T-helper 17 cell (primary cell): ENCODE measurements around the gene KLK15. TPM values are rescaled to one million over a fixed set of nuclear protein-coding genes. Genes with fewer than 3 reads are reported as not detected.
A peak's percentile ranks its signal among the peaks of the same experiment; 100 is the strongest.

Experiments
- ATAC-seq: fragments of 150-1000 bp; cut with Tn5 transposase; 2 replicates; pipeline ENCODE4 v1.10.0; 2021; ENCODE audit warnings: mild to moderate bottlenecking, moderate library complexity
- DNase-seq, 3 donors: peaks; one replicate each; pipeline versions ENCODE4 v3.0.0 to v3.0.0-alpha.2; 2020 to 2021
- H3K9me3 ChIP-seq: one replicate; pipeline ENCODE4 v1.7.0; 2013; ENCODE audit warnings: low read length, mild to moderate bottlenecking; ENCODE audit not compliant: control insufficient read depth, poor library complexity, severe bottlenecking
- H3K27ac Mint-ChIP-seq: one replicate; pipeline ENCODE4 v1.8.0; 2022; ENCODE audit warnings: mild to moderate bottlenecking, moderate library complexity, mixed read lengths
- H3K27me3 Mint-ChIP-seq: one replicate; pipeline ENCODE4 v1.8.0; 2022; ENCODE audit warnings: mixed read lengths
- H3K36me3 Mint-ChIP-seq: one replicate; pipeline ENCODE4 v1.8.0; 2022; ENCODE audit warnings: low read depth, mixed read lengths
- H3K4me1 Mint-ChIP-seq: one replicate; pipeline ENCODE4 v1.8.0; 2022; ENCODE audit warnings: mild to moderate bottlenecking, mixed read lengths
- H3K4me3 Mint-ChIP-seq: one replicate; pipeline ENCODE4 v1.8.0; 2022; ENCODE audit warnings: mild to moderate bottlenecking, moderate library complexity, mixed read lengths
- total RNA-seq, 4 donors: library from RNA in 2 of 4; stranded (reverse) in 2 of 4; gene quantifications; one replicate each; pipeline ENCODE4 v1.2.3 and lab custom pipeline; 2022 to 2026

The KLK15 gene
- total RNA-seq, 2 donors from 2014 or later: not detected

GRCh38 chr19:50804420-50805272, 28.7 kb downstream of the KLK15 start:
- DNase-seq (peak; percentile 90 to 95 (median 93)), ATAC-seq (peak; percentile 97)
- peak overlapping the region; percentile 100 for H3K4me3 Mint-ChIP-seq
- peaks cover 2% of the 10 kb centered on the region for H3K36me3 Mint-ChIP-seq
- H3K27ac Mint-ChIP-seq: peak overlapping the region; percentile 100
- H3K9me3 ChIP-seq: no peaks in the 10 kb centered on the region
- H3K27me3 Mint-ChIP-seq: no peaks in the 10 kb centered on the region
- H3K4me1 Mint-ChIP-seq: peaks cover 37% of the 10 kb centered on the region

DNA sequence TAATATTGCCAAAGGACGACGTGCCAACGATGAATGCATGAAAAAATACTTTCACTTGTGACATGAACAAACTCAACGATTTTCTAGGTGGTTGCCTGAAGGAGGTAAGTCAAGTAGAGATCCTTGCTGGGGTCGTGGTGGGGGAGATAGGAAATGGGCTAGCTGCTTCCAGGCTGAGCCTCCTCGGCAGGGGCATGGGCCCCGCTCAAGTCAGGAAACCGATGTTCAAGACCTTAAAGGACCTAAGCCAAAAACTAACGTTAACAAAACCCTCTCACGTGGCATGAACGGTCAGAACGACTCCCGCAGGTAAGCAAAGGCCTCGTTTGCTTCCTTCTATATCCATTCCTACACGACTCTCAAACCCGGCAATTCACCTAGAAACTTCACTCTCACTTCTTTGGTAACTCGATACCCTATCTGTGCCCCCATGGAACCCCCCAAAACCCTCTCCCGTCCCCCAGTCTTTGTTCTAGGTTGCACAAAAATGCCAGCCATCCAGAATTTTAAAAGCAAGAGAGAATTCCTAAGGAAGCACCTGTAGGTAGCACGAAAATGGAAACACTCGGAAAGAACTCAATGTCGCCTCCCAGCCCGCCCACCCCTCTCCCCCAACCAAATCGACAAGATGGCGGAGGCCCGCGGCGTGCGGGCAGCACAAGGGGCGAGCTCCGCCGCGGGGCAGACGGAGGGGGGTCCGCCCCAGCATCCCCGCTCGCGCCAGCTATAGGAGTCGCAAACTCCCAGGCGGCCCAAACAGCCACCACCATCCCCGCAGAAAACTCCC, 29.5 kb downstream of the KLK15 start:
- H3K27me3 Mint-ChIP-seq: no peaks in the 10 kb centered on the region
- peak overlapping the region; percentile 100 for H3K4me3 Mint-ChIP-seq
- peak overlapping the region; percentile 100 for H3K27ac Mint-ChIP-seq
- peaks cover 2% of the 10 kb centered on the region for H3K36me3 Mint-ChIP-seq
- peak; percentile 4 for ATAC-seq
- peak in 2 of 3 donors; percentile 18 to 22 for DNase-seq
- peaks cover 37% of the 10 kb centered on the region for H3K4me1 Mint-ChIP-seq
- H3K9me3 ChIP-seq: no peaks in the 10 kb centered on the region

DNA sequence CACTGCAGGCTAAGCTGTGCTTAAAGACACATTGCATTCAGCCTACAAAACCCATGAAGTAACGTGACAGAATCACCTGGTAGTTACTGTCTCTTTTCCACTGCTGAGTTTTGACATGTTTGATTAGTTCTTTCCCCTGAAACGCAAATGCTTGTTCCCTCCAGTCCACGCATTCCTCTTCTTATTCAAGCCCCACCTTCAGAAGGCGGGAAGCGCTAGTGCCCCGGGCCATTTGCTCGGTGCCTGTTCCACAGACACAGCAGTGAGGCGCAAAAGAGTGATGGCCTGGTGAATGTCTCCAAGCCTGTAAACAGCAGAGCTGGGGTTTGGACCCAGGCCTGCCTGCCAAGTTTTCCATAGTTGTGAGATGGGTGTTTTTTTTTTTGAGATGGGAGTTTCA, 32.3 kb downstream of the KLK15 start:
- Mint-ChIP-seq H3K4me1 (peaks cover 35% of the 10 kb centered on the region), H3K27ac (peak overlapping the region; percentile 45), H3K27me3 (no peaks in the 10 kb centered on the region), H3K36me3 (peaks cover 2% of the 10 kb centered on the region), H3K4me3 (no peak overlapping the region)
- no peak for DNase-seq
- no peak for ATAC-seq
- H3K9me3 ChIP-seq: no peaks in the 10 kb centered on the region

DNA sequence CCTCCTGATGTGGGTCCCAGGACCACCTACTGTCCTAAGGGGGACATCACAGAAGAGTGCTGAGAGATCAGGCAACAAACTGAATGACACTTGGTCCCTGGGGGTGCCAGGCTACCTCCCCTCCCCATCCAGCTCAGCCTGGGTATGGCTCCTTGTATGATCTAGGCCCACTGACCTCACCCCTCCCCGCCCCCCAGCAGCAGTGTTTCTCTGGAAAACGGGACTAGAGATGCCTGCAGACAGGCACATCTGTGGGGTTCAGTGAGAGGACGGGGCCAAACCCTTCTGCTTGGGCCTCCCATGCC, 33.9 kb downstream of the KLK15 start:
- ATAC-seq: no peak
- H3K27ac Mint-ChIP-seq: no peak overlapping the region
- H3K36me3 Mint-ChIP-seq: peaks cover 2% of the 10 kb centered on the region
- no peaks in the 10 kb centered on the region for H3K9me3 ChIP-seq
- no peaks in the 10 kb centered on the region for H3K27me3 Mint-ChIP-seq
- DNase-seq: no peak
- H3K4me3 Mint-ChIP-seq: no peak overlapping the region
- H3K4me1 Mint-ChIP-seq: peaks cover 27% of the 10 kb centered on the region

GRCh38 chr19:50798659-50799546, 34.5 kb downstream of the KLK15 start:
- Mint-ChIP-seq H3K27me3 (no peaks in the 10 kb centered on the region), H3K36me3 (no peaks in the 10 kb centered on the region), H3K27ac (no peak overlapping the region), H3K4me1 (peaks cover 27% of the 10 kb centered on the region), H3K4me3 (no peak overlapping the region)
- no peak for DNase-seq
- no peak for ATAC-seq
- H3K9me3 ChIP-seq: no peaks in the 10 kb centered on the region

GRCh38 chr19:50797781-50798658, 35.4 kb downstream of the KLK15 start:
- ATAC-seq: no peak
- Mint-ChIP-seq H3K27me3 (no peaks in the 10 kb centered on the region), H3K27ac (no peak overlapping the region), H3K4me3 (no peak overlapping the region), H3K36me3 (no peaks in the 10 kb centered on the region), H3K4me1 (peaks cover 20% of the 10 kb centered on the region)
- DNase-seq: no peak
- no peaks in the 10 kb centered on the region for H3K9me3 ChIP-seq

DNA sequence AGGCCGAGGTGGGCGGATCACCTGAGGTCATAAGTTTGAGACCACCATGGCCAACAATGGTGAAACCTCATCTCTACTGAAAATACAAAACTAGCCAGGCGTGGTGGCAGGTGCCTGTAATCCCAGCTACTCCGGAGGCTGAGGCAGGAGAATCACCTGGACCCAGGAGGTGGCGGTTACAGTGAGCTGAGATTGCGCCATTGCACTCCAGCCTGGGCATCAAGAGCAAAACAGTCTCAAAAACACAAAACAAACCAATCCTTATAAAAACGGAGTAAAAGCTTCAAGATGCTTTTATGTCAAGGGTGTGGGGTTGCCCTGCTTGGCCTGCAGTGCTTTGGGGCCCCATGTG, 36.0 kb downstream of the KLK15 start:
- H3K36me3 Mint-ChIP-seq: no peaks in the 10 kb centered on the region
- ATAC-seq: no peak
- peaks cover 15% of the 10 kb centered on the region for H3K4me1 Mint-ChIP-seq
- no peak overlapping the region for H3K27ac Mint-ChIP-seq
- H3K9me3 ChIP-seq: no peaks in the 10 kb centered on the region
- H3K4me3 Mint-ChIP-seq: no peak overlapping the region
- DNase-seq: no peak
- no peaks in the 10 kb centered on the region for H3K27me3 Mint-ChIP-seq

DNA sequence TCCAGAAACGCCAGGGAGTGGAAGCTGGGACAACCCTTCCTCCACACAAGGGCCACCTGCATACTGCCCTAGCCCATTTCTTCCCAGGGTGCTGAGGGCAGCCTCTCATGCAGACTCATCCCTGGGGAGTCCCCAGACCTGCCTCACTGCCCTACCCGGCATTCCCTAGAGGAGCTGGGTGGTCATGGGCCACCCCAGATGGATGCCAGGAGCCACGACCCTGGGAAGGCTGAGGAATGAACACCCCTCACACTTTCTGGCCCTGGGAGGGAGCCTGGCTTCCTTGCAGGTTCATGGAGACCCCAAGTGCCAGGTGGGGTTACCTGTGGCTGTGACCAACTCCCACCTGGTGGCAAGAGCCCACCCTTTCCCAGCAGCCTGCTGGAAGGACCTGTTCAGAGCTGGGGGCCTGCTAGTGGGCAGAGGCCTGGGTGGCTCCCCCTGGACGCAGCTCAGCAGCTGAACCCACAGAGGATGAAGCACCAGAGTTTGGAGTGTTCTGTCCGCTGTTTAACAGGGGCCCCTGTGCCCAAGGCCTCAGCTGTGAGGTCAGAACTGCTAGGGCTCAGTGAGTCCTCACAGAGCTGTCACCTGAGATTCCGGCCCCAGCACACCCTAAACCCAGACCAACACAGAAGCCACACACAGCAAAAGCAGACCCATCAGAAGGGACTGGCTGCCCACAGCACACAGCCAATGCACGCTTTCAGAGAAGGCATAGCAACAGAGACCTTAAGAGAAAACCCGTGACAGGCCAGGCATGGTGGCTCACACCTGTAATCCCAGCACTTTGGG, 36.5 kb downstream of the KLK15 start:
- no peaks in the 10 kb centered on the region for H3K9me3 ChIP-seq
- DNase-seq (no peak), ATAC-seq (no peak)
- no peak overlapping the region for H3K27ac Mint-ChIP-seq
- no peaks in the 10 kb centered on the region for H3K36me3 Mint-ChIP-seq
- no peaks in the 10 kb centered on the region for H3K27me3 Mint-ChIP-seq
- H3K4me3 Mint-ChIP-seq: no peak overlapping the region
- peaks cover 11% of the 10 kb centered on the region for H3K4me1 Mint-ChIP-seq

DNA sequence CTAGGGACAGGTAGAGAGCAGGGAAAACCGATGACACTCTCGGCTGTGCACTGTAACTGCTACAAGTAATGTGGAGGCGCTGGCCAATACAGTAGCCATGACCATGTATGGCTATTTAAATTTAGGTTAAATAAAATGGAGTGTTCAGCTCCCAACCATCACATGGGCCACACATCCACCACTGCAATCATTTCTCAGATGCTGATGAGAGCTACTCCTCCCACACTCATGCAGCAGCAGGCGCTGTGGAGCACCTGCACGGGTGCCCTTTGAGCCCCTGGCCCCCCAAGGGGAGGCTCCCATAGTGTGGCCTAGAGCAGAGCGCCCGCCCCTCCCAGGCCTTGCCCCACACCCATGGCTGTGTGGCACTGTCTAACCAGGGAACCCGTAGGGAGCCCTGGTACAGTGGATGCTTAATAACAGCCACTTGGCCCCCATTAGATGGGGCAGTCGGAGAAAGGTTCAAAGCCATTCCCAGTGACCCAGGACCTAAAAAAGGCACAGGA, 37.2 kb downstream of the KLK15 start:
- peak; percentile 16 for ATAC-seq
- H3K9me3 ChIP-seq: no peaks in the 10 kb centered on the region
- Mint-ChIP-seq H3K4me3 (no peak overlapping the region), H3K36me3 (no peaks in the 10 kb centered on the region), H3K4me1 (peaks cover 10% of the 10 kb centered on the region), H3K27me3 (no peaks in the 10 kb centered on the region), H3K27ac (no peak overlapping the region)
- no peak for DNase-seq

- H3K36me3 Mint-ChIP-seq: no peaks in the 10 kb centered on the region
- peak overlapping the region; percentile 19 for H3K4me3 Mint-ChIP-seq
- peaks cover 6% of the 10 kb centered on the region for H3K4me1 Mint-ChIP-seq
- no peaks in the 10 kb centered on the region for H3K9me3 ChIP-seq
- DNase-seq (no peak), ATAC-seq (no peak)
- H3K27ac Mint-ChIP-seq: no peak overlapping the region
- H3K27me3 Mint-ChIP-seq: no peaks in the 10 kb centered on the region
Measured at GRCh38 chr19:50795664-50796073, 37.7 kb downstream of the KLK15 start.

DNA sequence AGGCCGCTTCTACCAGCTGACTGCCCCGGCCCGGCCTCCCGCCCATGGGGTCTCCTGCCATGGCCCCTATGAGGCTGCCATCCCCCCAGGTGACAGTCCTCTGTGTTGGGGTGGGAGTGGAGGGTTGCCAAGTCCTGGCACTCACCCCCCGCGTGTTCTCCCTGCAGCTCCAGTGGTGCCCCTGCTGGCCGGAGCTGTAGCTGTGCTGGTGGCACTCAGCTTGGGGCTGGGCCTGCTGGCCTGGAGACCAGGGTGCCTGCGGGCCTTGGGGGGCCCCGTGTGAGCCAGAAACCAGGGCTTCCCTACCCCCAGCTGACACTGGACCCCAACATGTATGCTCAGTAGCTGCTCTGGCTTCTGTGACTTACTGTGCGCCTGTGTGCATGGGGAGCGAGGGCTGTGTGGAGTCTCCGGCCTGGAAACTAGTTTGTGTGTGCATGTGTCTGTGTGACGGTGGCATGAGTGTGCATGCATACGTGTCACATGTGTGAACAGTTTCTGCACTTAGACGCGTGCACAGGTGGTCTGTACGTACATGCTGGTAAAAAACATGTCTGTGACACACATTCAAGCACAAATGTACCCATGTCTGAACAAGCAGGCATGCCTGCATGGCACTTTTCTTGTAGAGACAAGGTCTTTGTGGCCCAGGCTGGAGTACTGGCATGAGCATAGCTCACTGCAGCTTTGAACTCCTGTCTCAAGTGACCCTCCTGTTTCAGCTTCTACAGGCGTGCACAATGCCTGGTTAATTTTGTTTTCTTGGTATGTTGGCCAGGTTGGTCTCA, 38.3 kb downstream of the KLK15 start:
- Mint-ChIP-seq H3K4me1 (peaks cover 4% of the 10 kb centered on the region), H3K27ac (no peak overlapping the region), H3K36me3 (no peaks in the 10 kb centered on the region), H3K4me3 (peak overlapping the region; percentile 19), H3K27me3 (no peaks in the 10 kb centered on the region)
- no peak for DNase-seq
- peak; percentile 24 for ATAC-seq
- no peaks in the 10 kb centered on the region for H3K9me3 ChIP-seq
